ENCODE measurements around the gene SPACDR. TPM values are rescaled to one million over a fixed set of nuclear protein-coding genes. Genes with fewer than 3 reads are reported as not detected.
A peak's percentile ranks its signal among the peaks of the same experiment; 100 is the strongest.

SPACDR gene
- total and polyA plus RNA-seq, 2 donors (not counting 1 experiment from before 2014, with no cell fraction given), result 2.1 to 3.7 TPM

- no peak overlapping the region for H3K9ac ChIP-seq (ENCODE audit: low read length)
- TF ChIP-seq EZH2 (IDR thresholded peaks at IDR 0.05; ENCODE audit: borderline replicate concordance, insufficient read depth, low read depth, low read length, poor library complexity, severe bottlenecking), result no peak
- no peak for TF ChIP-seq CTCF (IDR thresholded peaks at IDR 0.05)
- peaks cover 6 to 9% of the 10 kb centered on the region in 2 donors for H3K4me1 ChIP-seq (ENCODE audit: control insufficient read depth in 2 of 2, insufficient read depth in 2 of 2, low read length in 2 of 2)
- DNase-seq, result no peak
- no peaks in the 10 kb centered on the region for H3K9me3 ChIP-seq (ENCODE audit: control extremely low read depth in 1 of 3, control insufficient read depth in 2 of 3, insufficient read depth in 1 of 3, low read length in 2 of 3)
- intact Hi-C loops (cut with micrococcal nuclease), result no loop called here
- Mint-ChIP-seq H3K9me3 (ENCODE audit: insufficient read depth) (no peaks in the 10 kb centered on the region), H3K27me3 (peaks cover 13% of the 10 kb centered on the region), H3K4me1 (peaks cover 8% of the 10 kb centered on the region), H3K4me3 (peak overlapping the region; percentile 26), H3K27ac (no peak overlapping the region)
- peaks cover 0 to 12% (median 0%) of the 10 kb centered on the region in 4 experiments for H3K27me3 ChIP-seq (replicated peaks in 1 of 4; ENCODE audit: control extremely low read depth in 1 of 4, control insufficient read depth in 3 of 4, insufficient read depth in 4 of 4, low read length in 3 of 4)
- no peaks in the 10 kb centered on the region for H3K36me3 ChIP-seq (replicated peaks in 1 of 2; ENCODE audit: control extremely low read depth in 1 of 2, control insufficient read depth in 1 of 2, extremely low read depth in 1 of 2, insufficient read depth in 2 of 2, low read length in 1 of 2)
- no peak for ATAC-seq (ENCODE audit: low read depth)
- WGBS (ENCODE audit: insufficient coverage), result 83% methylated on average over 1 of the region's 4 CpGs
- ChIA-PET POLR2A (interaction anchor here (0.7 kb wide), 1 partner anchor 19 kb away, joined by 6 read pairs; no protein-coding TSS in a partner anchor), CTCF (interaction anchor here (0.9 kb wide), 1 partner anchor 16 kb away, joined by 5 read pairs; no protein-coding TSS in a partner anchor)
- H3K4me2 ChIP-seq (replicated peaks; ENCODE audit: low read depth, low read length, poor library complexity, severe bottlenecking), result no peak overlapping the region
- no peaks in the 10 kb centered on the region for H3K79me2 ChIP-seq (ENCODE audit: control insufficient read depth, insufficient read depth, low read length)
- H3K27ac ChIP-seq (ENCODE audit: low read length in 2 of 2), result no peak overlapping the region
- no peaks in the 10 kb centered on the region for H4K20me1 ChIP-seq (ENCODE audit: control insufficient read depth, insufficient read depth, low read length, poor library complexity, severe bottlenecking)
- H3K4me3 ChIP-seq (ENCODE audit: control extremely low read depth in 1 of 5, extremely low read depth in 1 of 5, insufficient read depth in 1 of 5, low read depth in 2 of 5, low read length in 4 of 5), result no peak overlapping the region
- no peak overlapping the region for H2AFZ ChIP-seq (ENCODE audit: insufficient read depth, low read depth, low read length, poor library complexity, severe bottlenecking)
Measured at GRCh38 chr7:100485471-100485876, 21.4 kb upstream of the SPACDR start.

GRCh38 chr7:100484673-100485045 is 20.6 kb upstream of the SPACDR start:
- no peaks in the 10 kb centered on the region for H3K36me3 ChIP-seq (replicated peaks in 1 of 2; ENCODE audit: control extremely low read depth in 1 of 2, control insufficient read depth in 1 of 2, extremely low read depth in 1 of 2, insufficient read depth in 2 of 2, low read length in 1 of 2)
- peaks cover 8 to 12% of the 10 kb centered on the region in 2 donors for H3K4me1 ChIP-seq (ENCODE audit: control insufficient read depth in 2 of 2, insufficient read depth in 2 of 2, low read length in 2 of 2)
- Mint-ChIP-seq H3K9me3 (ENCODE audit: insufficient read depth) (no peaks in the 10 kb centered on the region), H3K27me3 (peaks cover 8% of the 10 kb centered on the region), H3K4me1 (peaks cover 8% of the 10 kb centered on the region), H3K4me3 (peak overlapping the region; percentile 57), H3K27ac (no peak overlapping the region)
- no peak overlapping the region for H3K4me3 ChIP-seq (ENCODE audit: control extremely low read depth in 1 of 5, extremely low read depth in 1 of 5, insufficient read depth in 1 of 5, low read depth in 2 of 5, low read length in 4 of 5)
- H3K27ac ChIP-seq (ENCODE audit: low read length in 2 of 2), result no peak overlapping the region
- no peak overlapping the region for H3K9ac ChIP-seq (ENCODE audit: low read length)
- no peaks in the 10 kb centered on the region for H3K9me3 ChIP-seq (ENCODE audit: control extremely low read depth in 1 of 3, control insufficient read depth in 2 of 3, insufficient read depth in 1 of 3, low read length in 2 of 3)
- DNase-seq (peak; percentile 28), ATAC-seq (ENCODE audit: low read depth) (no peak)
- POLR2A ChIA-PET, result no interaction called here
- CTCF ChIA-PET, result interaction anchor here (0.7 to 0.9 kb wide), 2 partner anchors 15 to 75 kb away, joined by 4 to 5 read pairs; no protein-coding TSS in a partner anchor
- no peak overlapping the region for H3K4me2 ChIP-seq (replicated peaks; ENCODE audit: low read depth, low read length, poor library complexity, severe bottlenecking)
- H2AFZ ChIP-seq (ENCODE audit: insufficient read depth, low read depth, low read length, poor library complexity, severe bottlenecking), result no peak overlapping the region
- peaks cover 0 to 5% (median 0%) of the 10 kb centered on the region in 4 experiments for H3K27me3 ChIP-seq (replicated peaks in 1 of 4; ENCODE audit: control extremely low read depth in 1 of 4, control insufficient read depth in 3 of 4, insufficient read depth in 4 of 4, low read length in 3 of 4)
- H4K20me1 ChIP-seq (ENCODE audit: control insufficient read depth, insufficient read depth, low read length, poor library complexity, severe bottlenecking), result no peaks in the 10 kb centered on the region
- intact Hi-C loops (cut with micrococcal nuclease), result no loop called here
- peaks cover 2% of the 10 kb centered on the region for H3K79me2 ChIP-seq (ENCODE audit: control insufficient read depth, insufficient read depth, low read length)
- TF ChIP-seq EZH2 (IDR thresholded peaks at IDR 0.05; ENCODE audit: borderline replicate concordance, insufficient read depth, low read depth, low read length, poor library complexity, severe bottlenecking), result no peak
- TF ChIP-seq CTCF (IDR thresholded peaks at IDR 0.05), result no peak
- WGBS (ENCODE audit: insufficient coverage), result 93% methylated on average over 6 of the region's 6 CpGs
